IPS DF 4.7 (cell line): ENCODE measurements around the gene ACOX1.

Source experiments
- DNase-seq: peaks from one replicate; pipeline ENCODE4 v3.0.0-alpha.2; 2013; ENCODE audit warnings: low spot score; ENCODE audit errors: extremely low read depth

Gene ACOX1

GRCh38 chr17:75892556-75893224, 86.3 kb downstream of the ACOX1 start:
- DNase-seq, result no peak

GRCh38 chr17:75891605-75892555, 87.1 kb downstream of the ACOX1 start:
- DNase-seq, result no peak
